Type B pancreatic cell (in vitro differentiated cells): ENCODE results near the gene MARK3. TPM values are rescaled to one million over a fixed set of nuclear protein-coding genes. Genes with fewer than 3 reads are reported as not detected.

Experiments used
- DNase-seq: peaks from one replicate; pipeline ENCODE4 v3.0.0; 2021; ENCODE audit warnings: mixed read lengths; ENCODE audit not compliant: unreplicated experiment; ENCODE audit errors: extremely low spot score
- H3K27ac Mint-ChIP-seq: 2 replicates; pipeline ENCODE4 v1.8.0; 2021; ENCODE audit warnings: mild to moderate bottlenecking, mixed read lengths
- H3K27me3 Mint-ChIP-seq: 2 replicates; pipeline ENCODE4 v1.8.0; 2021; ENCODE audit warnings: mixed read lengths
- H3K36me3 Mint-ChIP-seq: 2 replicates; pipeline ENCODE4 v1.8.0; 2021; ENCODE audit warnings: mixed read lengths
- H3K4me1 Mint-ChIP-seq: one replicate; pipeline ENCODE4 v1.8.0; 2021; ENCODE audit warnings: mixed read lengths; ENCODE audit not compliant: unreplicated experiment
- H3K4me3 Mint-ChIP-seq: 2 replicates; pipeline ENCODE4 v1.8.0; 2021; ENCODE audit warnings: mild to moderate bottlenecking, mixed read lengths
- H3K9me3 Mint-ChIP-seq: 2 replicates; pipeline ENCODE4 v1.8.0; 2021; ENCODE audit warnings: mixed read lengths
- total RNA-seq: library from RNA; stranded (reverse); gene quantifications from 2 replicates; pipeline ENCODE4 v1.2.1, GENCODE V29; 2021; ENCODE audit warnings: low replicate concordance
- TF ChIP-seq, protein P1 (sequence below): fragments of 200-600 bp; sonication (generic); conservative IDR thresholded peaks from 2 replicates; pipeline ENCODE4 v1.5.0; 2021; ENCODE audit warnings: antibody characterized with exemption, mild to moderate bottlenecking

The MARK3 gene
- total RNA-seq, 1 donor from 2014 or later: 91.4 TPM

DNA sequence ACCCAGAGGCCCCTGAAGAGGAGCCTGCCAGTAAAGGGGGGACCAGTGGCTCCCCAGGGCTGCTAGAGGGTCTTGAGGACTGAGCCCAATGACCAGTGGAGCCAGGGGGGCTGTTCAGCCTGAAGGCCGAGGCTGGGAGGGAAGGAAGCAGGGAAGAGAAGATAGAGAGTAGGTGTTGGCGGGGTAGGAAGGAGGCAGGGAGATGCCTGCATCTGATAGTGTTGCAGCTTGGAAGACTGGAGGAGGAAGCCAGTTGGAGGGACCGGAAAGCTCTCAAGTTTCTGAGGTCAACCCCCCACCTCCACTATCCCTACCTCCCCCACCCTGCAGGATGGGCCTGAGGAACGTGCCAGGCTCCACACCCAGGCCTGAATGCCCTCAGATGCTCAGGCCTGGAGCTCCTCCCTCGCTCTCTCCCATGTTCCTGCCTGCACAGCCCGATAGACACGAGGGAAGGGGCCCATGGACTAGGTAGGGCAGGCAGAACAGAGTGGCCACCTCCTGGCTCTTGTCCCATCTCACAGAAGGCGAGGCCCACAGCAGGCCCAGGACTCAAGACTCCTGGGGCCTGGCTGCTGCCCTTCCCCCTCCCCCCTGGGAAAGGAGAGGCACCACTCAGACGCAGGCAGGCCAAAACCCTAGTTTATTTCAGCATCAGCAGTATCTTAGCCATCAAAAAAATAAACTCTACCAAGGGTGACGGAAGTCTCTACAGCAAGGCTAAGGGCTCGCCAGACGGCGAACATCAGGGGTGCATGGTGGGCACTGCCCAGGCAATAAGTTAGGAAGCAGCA lies 134.0 kb downstream of the MARK3 start:
- Mint-ChIP-seq H3K27me3 (peaks cover 13% of the 10 kb centered on the region), H3K4me3 (peak overlapping the region; percentile 76), H3K27ac (peak overlapping the region; percentile 79), H3K36me3 (no peaks in the 10 kb centered on the region), H3K4me1 (peaks cover 20% of the 10 kb centered on the region), H3K9me3 (no peaks in the 10 kb centered on the region)
- TF ChIP-seq, protein P1, sequence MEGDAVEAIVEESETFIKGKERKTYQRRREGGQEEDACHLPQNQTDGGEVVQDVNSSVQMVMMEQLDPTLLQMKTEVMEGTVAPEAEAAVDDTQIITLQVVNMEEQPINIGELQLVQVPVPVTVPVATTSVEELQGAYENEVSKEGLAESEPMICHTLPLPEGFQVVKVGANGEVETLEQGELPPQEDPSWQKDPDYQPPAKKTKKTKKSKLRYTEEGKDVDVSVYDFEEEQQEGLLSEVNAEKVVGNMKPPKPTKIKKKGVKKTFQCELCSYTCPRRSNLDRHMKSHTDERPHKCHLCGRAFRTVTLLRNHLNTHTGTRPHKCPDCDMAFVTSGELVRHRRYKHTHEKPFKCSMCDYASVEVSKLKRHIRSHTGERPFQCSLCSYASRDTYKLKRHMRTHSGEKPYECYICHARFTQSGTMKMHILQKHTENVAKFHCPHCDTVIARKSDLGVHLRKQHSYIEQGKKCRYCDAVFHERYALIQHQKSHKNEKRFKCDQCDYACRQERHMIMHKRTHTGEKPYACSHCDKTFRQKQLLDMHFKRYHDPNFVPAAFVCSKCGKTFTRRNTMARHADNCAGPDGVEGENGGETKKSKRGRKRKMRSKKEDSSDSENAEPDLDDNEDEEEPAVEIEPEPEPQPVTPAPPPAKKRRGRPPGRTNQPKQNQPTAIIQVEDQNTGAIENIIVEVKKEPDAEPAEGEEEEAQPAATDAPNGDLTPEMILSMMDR: no peak
- no peak for DNase-seq

DNA sequence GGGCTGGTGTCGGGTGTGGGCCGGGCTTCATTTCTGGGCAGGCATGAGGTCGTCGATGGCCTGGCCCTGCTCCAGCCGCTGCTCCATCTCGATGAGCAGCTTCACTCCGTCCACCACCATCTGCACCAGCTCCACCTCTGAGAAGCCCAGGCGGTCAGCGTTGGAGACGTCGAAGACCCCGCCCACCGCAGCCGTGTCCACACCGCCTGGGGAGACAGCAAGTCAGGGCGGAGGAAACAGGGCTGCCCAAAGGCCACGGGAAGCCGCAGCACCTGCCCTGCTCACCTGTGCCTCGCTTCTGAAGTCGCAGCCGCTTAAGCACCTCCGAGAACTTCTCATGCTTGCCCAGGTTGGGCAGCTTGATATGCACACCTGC lies 134.6 kb downstream of the MARK3 start:
- no peak for DNase-seq

DNA sequence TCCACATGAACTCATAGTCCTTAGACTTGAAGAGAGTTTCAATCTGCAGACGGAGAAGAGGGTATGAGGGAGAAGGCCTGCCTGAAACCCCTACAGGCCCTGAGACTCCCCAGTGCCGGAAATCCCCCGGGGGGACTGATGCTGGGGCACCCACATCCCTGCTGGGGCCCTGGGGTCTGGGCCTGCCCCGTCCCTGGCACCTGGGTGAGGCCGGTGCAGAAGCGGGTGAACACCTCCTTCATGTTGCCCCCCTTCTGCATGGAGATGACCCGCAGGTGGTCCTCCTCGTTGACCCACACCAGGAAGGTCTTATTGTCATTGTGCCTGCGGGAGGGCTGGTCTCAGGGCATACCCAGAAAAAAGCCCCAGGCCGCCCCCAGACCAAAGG lies 135.0 kb downstream of the MARK3 start:
- H3K4me1 Mint-ChIP-seq: peaks cover 20% of the 10 kb centered on the region
- H3K9me3 Mint-ChIP-seq: no peaks in the 10 kb centered on the region
- H3K36me3 Mint-ChIP-seq: no peaks in the 10 kb centered on the region
- H3K27me3 Mint-ChIP-seq: peaks cover 13% of the 10 kb centered on the region
- TF ChIP-seq, protein P1: no peak
- peak overlapping the region; percentile 78 for H3K4me3 Mint-ChIP-seq
- DNase-seq: no peak
- peak overlapping the region; percentile 79 for H3K27ac Mint-ChIP-seq

More for the DNA sequence above, 134.6 kb downstream of the MARK3 start:
- Mint-ChIP-seq H3K27ac (peak overlapping the region; percentile 79), H3K4me3 (peak overlapping the region; percentile 78), H3K9me3 (no peaks in the 10 kb centered on the region), H3K36me3 (no peaks in the 10 kb centered on the region), H3K4me1 (peaks cover 20% of the 10 kb centered on the region), H3K27me3 (peaks cover 13% of the 10 kb centered on the region)
- TF ChIP-seq, protein P1: no peak

DNA sequence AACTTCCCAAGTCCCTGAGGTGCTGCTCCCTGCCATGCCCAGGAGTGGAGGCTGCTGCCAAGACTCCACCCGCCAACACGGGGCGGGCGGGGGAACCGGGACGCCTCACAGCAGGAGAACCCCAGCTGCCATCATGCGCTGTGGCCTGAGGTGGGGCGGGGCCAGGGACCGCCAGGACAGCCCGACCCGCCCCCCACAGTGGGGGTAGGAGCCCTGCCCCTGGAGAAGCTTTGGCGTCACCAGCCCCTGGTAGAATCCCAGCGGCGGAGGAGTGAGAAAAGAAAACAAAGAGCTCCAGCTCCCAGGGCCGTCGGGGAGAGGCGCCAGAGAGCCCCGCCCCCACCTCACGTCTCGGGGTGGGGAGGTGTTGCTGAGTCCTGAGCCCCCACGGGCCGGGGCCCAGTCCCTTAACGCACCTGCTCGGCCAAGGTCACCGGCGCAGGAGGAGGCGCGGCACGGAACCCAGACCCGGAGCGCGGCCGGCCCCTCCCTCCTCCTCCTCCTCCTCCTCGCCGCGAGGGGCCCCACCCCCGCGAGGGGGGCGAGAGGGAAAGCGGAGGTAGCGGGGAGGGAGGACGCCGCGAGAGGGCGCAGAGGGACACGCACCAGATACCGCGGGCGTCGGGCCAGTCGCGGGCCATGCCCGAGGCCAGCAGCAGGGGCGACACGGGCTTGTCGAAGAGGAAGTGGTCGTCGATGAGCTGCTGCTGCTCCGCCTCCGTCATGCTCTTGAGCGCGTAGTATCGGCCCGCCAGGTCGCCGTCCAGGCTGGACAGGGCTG lies 135.6 kb downstream of the MARK3 start:
- no peak overlapping the region for H3K27ac Mint-ChIP-seq
- no peaks in the 10 kb centered on the region for H3K36me3 Mint-ChIP-seq
- DNase-seq: peak; percentile 83
- peak overlapping the region; percentile 72 for H3K4me3 Mint-ChIP-seq
- peaks cover 26% of the 10 kb centered on the region for H3K4me1 Mint-ChIP-seq
- H3K27me3 Mint-ChIP-seq: peaks cover 13% of the 10 kb centered on the region
- TF ChIP-seq, protein P1: peak; percentile 68
- H3K9me3 Mint-ChIP-seq: no peaks in the 10 kb centered on the region

DNA sequence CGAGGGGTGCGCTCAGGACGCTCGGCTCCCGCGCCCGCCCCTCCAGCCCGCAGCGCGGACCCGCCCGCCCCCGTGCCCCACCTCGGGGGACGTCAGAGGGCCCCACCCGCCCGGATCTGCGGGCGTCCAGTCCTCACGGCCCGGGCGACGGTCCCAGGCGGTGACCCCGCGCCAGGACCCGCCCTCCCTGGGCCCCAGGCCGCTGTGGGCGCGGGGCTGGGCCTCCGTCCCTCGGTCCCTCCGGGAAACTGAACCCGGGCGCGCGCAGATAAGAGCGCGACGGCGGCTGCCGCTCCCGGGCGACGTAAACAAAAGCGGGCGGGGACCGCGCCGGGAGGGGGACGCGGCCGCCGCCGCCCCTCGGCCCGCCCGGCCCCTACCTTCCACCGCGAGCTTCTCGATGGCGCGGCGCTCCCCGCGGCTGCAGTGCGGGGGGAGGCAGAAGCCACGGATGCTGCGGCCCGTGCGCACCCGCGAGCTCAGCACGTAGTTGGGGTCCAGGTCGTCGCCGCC lies 136.3 kb downstream of the MARK3 start:
- TF ChIP-seq, protein P1: no peak
- peak overlapping the region; percentile 72 for H3K4me3 Mint-ChIP-seq
- peaks cover 25% of the 10 kb centered on the region for H3K4me1 Mint-ChIP-seq
- no peaks in the 10 kb centered on the region for H3K9me3 Mint-ChIP-seq
- no peaks in the 10 kb centered on the region for H3K36me3 Mint-ChIP-seq
- no peak for DNase-seq
- no peak overlapping the region for H3K27ac Mint-ChIP-seq
- peaks cover 13% of the 10 kb centered on the region for H3K27me3 Mint-ChIP-seq
